HepG2 (cell line): ENCODE data around the gene MMP17. TPM values are rescaled to one million over a fixed set of nuclear protein-coding genes. Genes with fewer than 3 reads are reported as not detected.

Experiments
- FOXC1 ChIP-seq: sonication (generic); formaldehyde crosslinking; IDR thresholded peaks from 2 replicates; pipeline ENCODE4 v1.8.0; 2022; ENCODE audit warnings: mild to moderate bottlenecking, missing genetic modification reagents, borderline replicate concordance
- GATAD1 ChIP-seq: IDR thresholded peaks from 2 replicates; pipeline ENCODE4 v1.6.1; 2016; ENCODE audit warnings: missing genetic modification reagents, missing compliant biosample characterization
- KDM4B ChIP-seq: sonication (generic); formaldehyde crosslinking; IDR thresholded peaks from 2 replicates; pipeline ENCODE4 v1.4.0; 2020; ENCODE audit warnings: missing genetic modification reagents
- NCOA2 ChIP-seq: sonication (generic); formaldehyde crosslinking; IDR thresholded peaks from 2 replicates; pipeline ENCODE4 v1.8.0; 2022; ENCODE audit warnings: inconsistent platforms
- PRDM4 ChIP-seq: sonication (generic); formaldehyde crosslinking; IDR thresholded peaks from 2 replicates; pipeline ENCODE4 v1.9.0; 2021; ENCODE audit warnings: missing genetic modification reagents, borderline replicate concordance
- RNF2 ChIP-seq: fragments of 450-650 bp; conservative IDR thresholded peaks from 2 replicates; pipeline ENCODE4 v1.6.1; 2016; ENCODE audit warnings: low read depth
- TCF12 ChIP-seq, 2 experiments: fragments of 450-650 bp in 1 of 2; sonication (generic) in 1 of 2; formaldehyde crosslinking in 1 of 2; IDR thresholded peaks; 2 replicates each; pipeline versions ENCODE4 v1.6.1 to v1.8.0; 2017 to 2022; ENCODE audit warnings: antibody characterized with exemption in 1 of 2, mild to moderate bottlenecking in 1 of 2, missing genetic modification reagents in 1 of 2, moderate library complexity in 1 of 2
- TGIF2 ChIP-seq: IDR thresholded peaks from 2 replicates; pipeline ENCODE4 v1.6.1; 2016; ENCODE audit warnings: control low read depth, missing compliant biosample characterization
- ZBTB10 ChIP-seq: sonication (generic); formaldehyde crosslinking; IDR thresholded peaks from 2 replicates; pipeline ENCODE4 v1.4.0; 2020; ENCODE audit warnings: missing genetic modification reagents, borderline replicate concordance
- ZBTB37 ChIP-seq: sonication (generic); formaldehyde crosslinking; IDR thresholded peaks from 2 replicates; pipeline ENCODE4 v1.4.0; 2020; ENCODE audit warnings: mild to moderate bottlenecking, missing genetic modification reagents
- ZMYM4 ChIP-seq: sonication (generic); formaldehyde crosslinking; IDR thresholded peaks from 2 replicates; pipeline ENCODE4 v1.8.1; 2023; ENCODE audit warnings: mild to moderate bottlenecking, missing genetic modification reagents
- ZNF235 ChIP-seq: sonication (generic); formaldehyde crosslinking; IDR thresholded peaks from 2 replicates; pipeline ENCODE4 v1.8.1; 2023; ENCODE audit warnings: mild to moderate bottlenecking, missing genetic modification reagents, borderline replicate concordance
- ZNF329 ChIP-seq: sonication (generic); formaldehyde crosslinking; IDR thresholded peaks from 2 replicates; pipeline ENCODE4 v1.9.0; 2021; ENCODE audit warnings: low read depth, mild to moderate bottlenecking, missing genetic modification reagents
- ZNF564 ChIP-seq: sonication (generic); formaldehyde crosslinking; IDR thresholded peaks from 2 replicates; pipeline ENCODE4 v1.8.1; 2023; ENCODE audit warnings: mild to moderate bottlenecking, missing genetic modification reagents
- ZNF678 ChIP-seq: sonication (generic); formaldehyde crosslinking; IDR thresholded peaks from 2 replicates; pipeline ENCODE4 v1.4.0; 2020; ENCODE audit warnings: mild to moderate bottlenecking, missing genetic modification reagents
- ZNF75D ChIP-seq: sonication (generic); formaldehyde crosslinking; IDR thresholded peaks from 2 replicates; pipeline ENCODE4 v1.8.1; 2023; ENCODE audit warnings: missing genetic modification reagents, mild to moderate bottlenecking, borderline replicate concordance
- ZNF878 ChIP-seq: sonication (generic); formaldehyde crosslinking; IDR thresholded peaks from 2 replicates; pipeline ENCODE4 v1.8.1; 2023; ENCODE audit warnings: mild to moderate bottlenecking, missing genetic modification reagents, moderate library complexity
- ZSCAN25 ChIP-seq: sonication (generic); formaldehyde crosslinking; IDR thresholded peaks from 2 replicates; pipeline ENCODE4 v1.8.0; 2022; ENCODE audit warnings: mild to moderate bottlenecking, missing genetic modification reagents
- polyA plus RNA-seq, 8 experiments: library from polyadenylated mRNA; depleted of rRNA in 3 of 8; stranded (reverse) in 7 of 8; unstranded in 1 of 8; fragments of >200 nt; fragmentation: Illumina TruSeq in 4 of 8; extraction: Trizol in 4 of 8; gene quantifications; 2 replicates each; pipeline versions ENCODE4 v1.2.1 to v1.2.3, GENCODE V29; 2011 to 2016; ENCODE audit warnings: low read depth in 4 of 8, missing spikeins in 1 of 8, mixed read lengths in 1 of 8; ENCODE audit not compliant: insufficient read depth in 1 of 8
- total RNA-seq, 5 experiments: library from RNA; depleted of rRNA; stranded (reverse); fragments of >200 nt; fragmentation: Illumina TruSeq; extraction: Trizol; gene quantifications; 2 replicates each; pipeline ENCODE4 v1.2.3, GENCODE V29; 2016; ENCODE audit warnings: low read depth in 1 of 5

The MMP17 gene
- total and polyA plus RNA-seq, 2 of the 13 experiments (the other 11 are each of a cell fraction or from before 2014, with no cell fraction given): 0.55 to 0.80 TPM

- TF ChIP-seq PRDM4 (CRISPR knock-in tag): no peak
- TF ChIP-seq ZNF75D (CRISPR knock-in tag): no peak
- peak; percentile 81 for TF ChIP-seq ZSCAN25 (CRISPR knock-in tag)
- TF ChIP-seq TCF12 (IDR thresholded peaks at IDR 0.05): no peak
- peak; percentile 65; the same call in 1 of the 2 replicates for TF ChIP-seq TCF12 (CRISPR knock-in tag; IDR thresholded peaks at IDR 0.05)
- TF ChIP-seq ZNF564 (CRISPR knock-in tag): no peak
- TF ChIP-seq ZNF678 (CRISPR knock-in tag): 0 out of 2 replicates have a peak, but pooled peaks have one; percentile 34
- no peak for TF ChIP-seq ZBTB37 (CRISPR knock-in tag)
- TF ChIP-seq NCOA2 (CRISPR knock-in tag): peak; percentile 16; the same call in 1 of the 2 replicates
- TF ChIP-seq ZNF878 (CRISPR knock-in tag): no peak
- peak; percentile 86; the same call in 1 of the 2 replicates for TF ChIP-seq ZNF329 (CRISPR knock-in tag)
- TF ChIP-seq ZBTB10: 0 out of 2 replicates have a peak, but pooled peaks have one; percentile 13
- TF ChIP-seq TGIF2 (CRISPR knock-in tag): peak; percentile 68; the same call in 1 of the 2 replicates
- TF ChIP-seq KDM4B (CRISPR knock-in tag): no peak
- TF ChIP-seq FOXC1: peak; percentile 50; the same call in 1 of the 2 replicates
- TF ChIP-seq GATAD1 (CRISPR knock-in tag): peak; percentile 52
- no peak; the same call in 1 of the 2 replicates for TF ChIP-seq ZMYM4
- TF ChIP-seq RNF2: peak; percentile 75
- no peak for TF ChIP-seq ZNF235 (CRISPR knock-in tag)
Measured at GRCh38 chr12:131896080-131896810, 68.1 kb downstream of the MMP17 start (continued).
